H9 (cell line): ENCODE data around the gene LEF1. TPM values are rescaled to one million over a fixed set of nuclear protein-coding genes. Genes with fewer than 3 reads are reported as not detected.

Source experiments
- DNase-seq: peaks from one replicate; pipeline ENCODE4 v3.0.0-alpha.2; 2017
- H2AFZ ChIP-seq: one replicate; pipeline ENCODE4 v1.6.1; 2013; ENCODE audit warnings: mild to moderate bottlenecking, low read length, control low read depth, moderate library complexity
- H2AK5ac ChIP-seq: 2 replicates; pipeline ENCODE4 v1.6.1; 2013; ENCODE audit warnings: low read length, control low read depth, mixed read lengths; ENCODE audit not compliant: insufficient read length
- H2BK120ac ChIP-seq: one replicate; pipeline ENCODE4 v1.6.1; 2013; ENCODE audit warnings: low read depth, mild to moderate bottlenecking, low read length, control low read depth, inconsistent platforms; ENCODE audit not compliant: poor library complexity, severe bottlenecking
- H2BK12ac ChIP-seq: 2 replicates; pipeline ENCODE4 v1.6.1; 2013; ENCODE audit warnings: low read length, control low read depth, mixed read lengths, low read depth; ENCODE audit not compliant: insufficient read length
- H2BK15ac ChIP-seq: 2 replicates; pipeline ENCODE4 v1.6.1; 2013; ENCODE audit warnings: low read depth, low read length, control low read depth
- H2BK20ac ChIP-seq: one replicate; pipeline ENCODE4 v1.6.1; 2013; ENCODE audit warnings: low read depth, mild to moderate bottlenecking, low read length, control low read depth, inconsistent platforms; ENCODE audit not compliant: poor library complexity, severe bottlenecking
- H2BK5ac ChIP-seq: 2 replicates; pipeline ENCODE4 v1.6.1; 2013; ENCODE audit warnings: low read length, control low read depth, mixed read lengths; ENCODE audit not compliant: insufficient read length
- H3K14ac ChIP-seq: 2 replicates; pipeline ENCODE4 v1.6.1; 2013; ENCODE audit warnings: low read length, control low read depth; ENCODE audit not compliant: insufficient read depth
- H3K18ac ChIP-seq: 2 replicates; pipeline ENCODE4 v1.6.1; 2013; ENCODE audit warnings: low read depth, mild to moderate bottlenecking, mixed read lengths, low read length, control low read depth; ENCODE audit not compliant: insufficient read length
- H3K23ac ChIP-seq: 2 replicates; pipeline ENCODE4 v1.6.1; 2013; ENCODE audit warnings: low read length, control low read depth, mixed read lengths, low read depth; ENCODE audit not compliant: insufficient read length
- H3K23me2 ChIP-seq: 2 replicates; pipeline ENCODE4 v1.6.1; 2013; ENCODE audit warnings: low read depth, mild to moderate bottlenecking, mixed read lengths, low read length, control low read depth; ENCODE audit not compliant: insufficient read length, poor library complexity, severe bottlenecking
- H3K27ac ChIP-seq: 2 replicates; pipeline ENCODE4 v1.5.1; 2013; ENCODE audit warnings: low read length, control low read depth, mixed read lengths, low read depth; ENCODE audit not compliant: insufficient read length
- H3K27me3 ChIP-seq: 2 replicates; pipeline ENCODE4 v1.6.1; 2013; ENCODE audit warnings: low read length, control low read depth, inconsistent platforms; ENCODE audit not compliant: insufficient read depth
- H3K4ac ChIP-seq: 2 replicates; pipeline ENCODE4 v1.6.1; 2013; ENCODE audit warnings: low read depth, mild to moderate bottlenecking, control low read depth, inconsistent platforms, low read length, moderate library complexity
- H3K4me1 ChIP-seq: 2 replicates; pipeline ENCODE4 v1.6.1; 2013; ENCODE audit warnings: low read length, control low read depth, inconsistent platforms; ENCODE audit not compliant: insufficient read depth
- H3K4me2 ChIP-seq: 2 replicates; pipeline ENCODE4 v1.6.1; 2013; ENCODE audit warnings: low read length, control low read depth, mixed read lengths; ENCODE audit not compliant: insufficient read length, insufficient read depth
- H3K56ac ChIP-seq: 2 replicates; pipeline ENCODE4 v1.6.1; 2013; ENCODE audit warnings: low read depth, mild to moderate bottlenecking, mixed read lengths, low read length, control low read depth; ENCODE audit not compliant: insufficient read length
- H3K79me1 ChIP-seq: 2 replicates; pipeline ENCODE4 v1.6.1; 2013; ENCODE audit warnings: low read depth, mild to moderate bottlenecking, moderate library complexity, low read length, control low read depth, inconsistent platforms; ENCODE audit not compliant: insufficient read depth, poor library complexity, severe bottlenecking
- H3K79me2 ChIP-seq: 2 replicates; pipeline ENCODE4 v1.6.1; 2013; ENCODE audit warnings: low read length, control low read depth, inconsistent platforms; ENCODE audit not compliant: insufficient read depth
- H3K9ac ChIP-seq: 2 replicates; pipeline ENCODE4 v1.6.1; 2013; ENCODE audit warnings: low read length, control low read depth, mixed read lengths; ENCODE audit not compliant: insufficient read length; ENCODE audit errors: extremely low read depth
- H3K9me3 ChIP-seq: one replicate; pipeline ENCODE4 v1.6.1; 2013; ENCODE audit warnings: low read depth, low read length, inconsistent platforms; ENCODE audit not compliant: control insufficient read depth
- H3T11ph ChIP-seq: one replicate; pipeline ENCODE4 v1.6.1; 2013; ENCODE audit warnings: mild to moderate bottlenecking, low read length, control low read depth, inconsistent platforms
- H4K20me1 ChIP-seq: one replicate; pipeline ENCODE4 v1.6.1; 2013; ENCODE audit not compliant: control insufficient read depth, insufficient read length, insufficient read depth
- H4K5ac ChIP-seq: 2 replicates; pipeline ENCODE4 v1.6.1; 2013; ENCODE audit warnings: low read depth, mild to moderate bottlenecking, mixed read lengths, low read length, control low read depth; ENCODE audit not compliant: insufficient read length
- H4K8ac ChIP-seq: replicated peaks from 2 replicates; pipeline ENCODE4 v1.6.1; 2013; ENCODE audit warnings: low read length, control low read depth, mixed read lengths, low read depth; ENCODE audit not compliant: insufficient read length
- H4K91ac ChIP-seq: 2 replicates; pipeline ENCODE4 v1.6.1; 2013; ENCODE audit warnings: low read depth, mild to moderate bottlenecking, moderate library complexity, mixed read lengths, low read length, control low read depth; ENCODE audit not compliant: insufficient read length
- H3K27ac Mint-ChIP-seq, 3 experiments: 2 replicates in 2 of 3; 3 replicates in 1 of 3; pipeline ENCODE4 v1.8.0; 2020 to 2021; ENCODE audit warnings: mixed read lengths in 3 of 3, mild to moderate bottlenecking in 1 of 3, moderate library complexity in 1 of 3
- H3K27me3 Mint-ChIP-seq: 2 replicates; pipeline ENCODE4 v1.8.0; 2021; ENCODE audit warnings: low read depth, mild to moderate bottlenecking, moderate library complexity, mixed read lengths
- H3K36me3 Mint-ChIP-seq, 3 experiments: 2 replicates in 2 of 3; 3 replicates in 1 of 3; pipeline ENCODE4 v1.8.0; 2020 to 2021; ENCODE audit warnings: low read depth in 3 of 3, mixed read lengths in 3 of 3; ENCODE audit not compliant: insufficient read depth in 1 of 3
- H3K4me1 Mint-ChIP-seq, 2 experiments: 2 replicates each; pipeline ENCODE4 v1.8.0; 2020; ENCODE audit warnings: mixed read lengths in 2 of 2
- H3K4me3 Mint-ChIP-seq, 2 experiments: 2 replicates in 1 of 2; 3 replicates in 1 of 2; pipeline ENCODE4 v1.8.0; 2020 to 2021; ENCODE audit warnings: mild to moderate bottlenecking in 2 of 2, mixed read lengths in 2 of 2, moderate library complexity in 1 of 2
- H3K9me3 Mint-ChIP-seq, 2 experiments: 2 replicates in 1 of 2; 3 replicates in 1 of 2; pipeline ENCODE4 v1.8.0; 2020; ENCODE audit warnings: mild to moderate bottlenecking in 2 of 2, mixed read lengths in 2 of 2, moderate library complexity in 1 of 2
- CTCF ChIP-seq: fragments of 200-600 bp; sonication (generic); conservative IDR thresholded peaks from 3 replicates; pipeline ENCODE4 v1.8.0; 2021; ENCODE audit warnings: antibody characterized with exemption, mild to moderate bottlenecking
- WGBS: extraction: QIAGEN DNeasy Blood & Tissue Kit; methylation state at CpG from one replicate; pipeline ENCODE4 v1.1.7; 2013; ENCODE audit warnings: missing lambda C conversion rate, low lambda C conversion rate, mixed read lengths; ENCODE audit not compliant: insufficient read length; ENCODE audit errors: extremely low coverage; 5-methylcytosine and 5-hydroxymethylcytosine counted together
- total RNA-seq: library from RNA; stranded (reverse); gene quantifications from 2 replicates; pipeline ENCODE4 v1.2.1, GENCODE V29; 2021

The LEF1 gene
- total RNA-seq, 1 experiment from 2014 or later = 2.5 TPM

DNA sequence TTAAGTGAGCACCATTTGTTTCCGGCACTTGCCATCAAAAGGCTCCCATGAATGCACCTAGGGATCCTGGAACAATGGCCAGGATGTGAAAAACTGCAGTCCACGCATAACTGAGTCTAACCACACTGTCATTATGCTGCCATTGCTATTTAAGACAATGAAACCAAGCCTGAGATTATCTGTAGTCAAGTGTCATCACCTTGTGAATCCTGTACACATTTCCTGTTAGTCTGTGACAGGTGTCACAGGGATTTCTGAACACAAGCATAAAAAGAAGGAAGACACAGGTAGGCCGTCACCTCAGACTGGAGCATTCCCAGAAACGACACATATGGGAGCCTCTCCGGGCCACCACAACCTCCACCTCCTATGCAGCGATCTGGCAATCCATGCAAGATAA is 112.3 kb downstream of the LEF1 start:
- Histone ChIP-seq H3K23me2 (no peaks in the 10 kb centered on the region), H4K8ac (no peak overlapping the region), H2BK5ac (no peak overlapping the region), H2BK15ac (no peak overlapping the region), H4K5ac (no peak overlapping the region), H3T11ph (no peak overlapping the region), H4K20me1 (no peaks in the 10 kb centered on the region), H2AK5ac (no peak overlapping the region), H3K79me2 (no peaks in the 10 kb centered on the region), H3K4me1 (no peaks in the 10 kb centered on the region; the same call in 1 of the 2 replicates), H3K4ac (no peak overlapping the region), H2BK12ac (no peak overlapping the region), H2BK20ac (no peak overlapping the region), H3K27ac (no peak overlapping the region), H3K79me1 (no peaks in the 10 kb centered on the region), H3K27me3 (no peaks in the 10 kb centered on the region; the same call in 1 of the 2 replicates), H3K18ac (no peak overlapping the region), H4K91ac (no peak overlapping the region), H3K9ac (no peak overlapping the region), H3K4me2 (no peak overlapping the region), H3K9me3 (no peaks in the 10 kb centered on the region), H3K23ac (no peak overlapping the region), H3K56ac (no peak overlapping the region), H3K14ac (no peak overlapping the region), H2BK120ac (no peak overlapping the region), H2AFZ (no peak overlapping the region)
- H3K9me3 Mint-ChIP-seq = no peaks in the 10 kb centered on the region
- no peak for TF ChIP-seq CTCF
- no peak for DNase-seq
- H3K27me3 Mint-ChIP-seq = peaks cover 25% of the 10 kb centered on the region
- H3K27ac Mint-ChIP-seq = no peak overlapping the region
- no peak overlapping the region for H3K4me3 Mint-ChIP-seq
- H3K36me3 Mint-ChIP-seq = no peaks in the 10 kb centered on the region
- H3K4me1 Mint-ChIP-seq = peaks cover 0 to 10% of the 10 kb centered on the region in 2 experiments; a peak in 2 of 4 replicates
- WGBS = no CpG with 5 or more reads among the region's 6 CpGs
